Prostate gland (tissue), 2 donors: ENCODE results near the gene LAMA2.

Experiments
- POLR2A ChIP-seq: fragments of 450-650 bp; IDR thresholded peaks from one replicate; pipeline ENCODE4 v1.6.1; 2016; ENCODE audit warnings: antibody characterized with exemption, mild to moderate bottlenecking
- TF ChIP-seq, protein P1 (sequence below), 4 experiments: fragments of 200-600 bp in 2 of 4; fragments of 450-650 bp in 2 of 4; sonication (generic) in 2 of 4; IDR thresholded peaks; 1 replicate in 3 of 4; 2 replicates in 1 of 4; pipeline ENCODE4 v1.5.1; 2016 to 2019; ENCODE audit warnings: antibody characterized with exemption in 4 of 4, mild to moderate bottlenecking in 2 of 4, moderate library complexity in 2 of 4

DNA sequence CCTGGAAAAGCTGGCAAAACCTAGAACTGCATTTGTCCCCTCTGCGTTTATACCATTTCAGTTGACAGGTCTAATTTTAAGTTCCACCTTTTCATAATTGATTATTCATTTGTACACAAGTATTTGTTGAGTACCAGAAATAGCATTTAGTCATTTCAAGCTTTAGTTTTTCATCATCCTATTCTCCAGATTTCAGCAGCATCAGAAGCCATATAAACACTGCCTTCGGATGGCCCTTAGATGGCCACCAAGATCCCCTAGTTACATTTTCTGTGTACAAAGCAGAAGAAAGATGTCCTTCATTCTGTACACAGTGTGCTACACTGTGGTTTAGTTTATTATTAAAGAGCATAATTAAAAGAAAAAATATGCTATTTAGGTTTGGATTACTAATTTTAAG is 131.4 kb downstream of the LAMA2 start:
- TF ChIP-seq, protein P1, sequence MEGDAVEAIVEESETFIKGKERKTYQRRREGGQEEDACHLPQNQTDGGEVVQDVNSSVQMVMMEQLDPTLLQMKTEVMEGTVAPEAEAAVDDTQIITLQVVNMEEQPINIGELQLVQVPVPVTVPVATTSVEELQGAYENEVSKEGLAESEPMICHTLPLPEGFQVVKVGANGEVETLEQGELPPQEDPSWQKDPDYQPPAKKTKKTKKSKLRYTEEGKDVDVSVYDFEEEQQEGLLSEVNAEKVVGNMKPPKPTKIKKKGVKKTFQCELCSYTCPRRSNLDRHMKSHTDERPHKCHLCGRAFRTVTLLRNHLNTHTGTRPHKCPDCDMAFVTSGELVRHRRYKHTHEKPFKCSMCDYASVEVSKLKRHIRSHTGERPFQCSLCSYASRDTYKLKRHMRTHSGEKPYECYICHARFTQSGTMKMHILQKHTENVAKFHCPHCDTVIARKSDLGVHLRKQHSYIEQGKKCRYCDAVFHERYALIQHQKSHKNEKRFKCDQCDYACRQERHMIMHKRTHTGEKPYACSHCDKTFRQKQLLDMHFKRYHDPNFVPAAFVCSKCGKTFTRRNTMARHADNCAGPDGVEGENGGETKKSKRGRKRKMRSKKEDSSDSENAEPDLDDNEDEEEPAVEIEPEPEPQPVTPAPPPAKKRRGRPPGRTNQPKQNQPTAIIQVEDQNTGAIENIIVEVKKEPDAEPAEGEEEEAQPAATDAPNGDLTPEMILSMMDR (IDR thresholded peaks at IDR 0.05), result no peak
- TF ChIP-seq POLR2A, result no peak
